HCT116 (cell line): ENCODE data around the gene MTHFD2L. TPM values are rescaled to one million over a fixed set of nuclear protein-coding genes. Genes with fewer than 3 reads are reported as not detected.
A peak's percentile ranks its signal among the peaks of the same experiment; 100 is the strongest.

Experiments used
- ATAC-seq: fragments of 200-7000 bp; cut with Tn5 transposase; 2 replicates; pipeline ENCODE4 v1.9.1; 2020; ENCODE audit warnings: mild to moderate bottlenecking, moderate library complexity
- BruUV-seq: library from RNA; stranded (reverse); fragments of 400-500 nt; replicated peaks from 2 replicates; lab custom pipeline; 2021; lab: Mats Ljungman, UMichigan
- CTCF ChIA-PET: fragments of 300-600 bp; sonication (Branson Sonifier 250); formaldehyde crosslinking; loops from one replicate; lab custom pipeline; 2021; ENCODE audit warnings: antibody characterized with exemption; lab: Charles Lee
- POLR2A ChIA-PET: fragments of 300-600, 350-600 bp; sonication (Branson Sonifier 250); formaldehyde crosslinking; loops from one replicate; lab custom pipeline; 2021; ENCODE audit warnings: antibody characterized with exemption; lab: Charles Lee
- RAD21 ChIA-PET, 2 experiments: fragments of 300-600 bp; sonication (Branson Sonifier 250); formaldehyde crosslinking; loops; one replicate each; lab custom pipeline; 2023; ENCODE audit warnings: low total read pairs in 2 of 2; ENCODE audit not compliant: uncharacterized antibody in 2 of 2, unreplicated experiment in 2 of 2, low non-redundant PET in 1 of 2; lab: Charles Lee
- DNase-seq: peaks from one replicate; pipeline ENCODE4 v3.0.0-alpha.2; 2010; ENCODE audit warnings: low read depth, low spot score
- H2AFZ ChIP-seq: fragments of 200-600 bp; shearing (Covaris generic), sonication (generic); 2 replicates; pipeline ENCODE4 v1.6.1; 2017; ENCODE audit warnings: low read depth, mixed run types, mixed read lengths, antibody characterized with exemption, low read length; ENCODE audit not compliant: poor library complexity, severe bottlenecking
- H3K27ac ChIP-seq: 2 replicates; pipeline ENCODE4 v1.5.1; 2012; ENCODE audit warnings: low read depth, low read length
- H3K27me3 ChIP-seq: fragments of 200-600 bp; sonication (generic); 2 replicates; pipeline ENCODE4 v1.6.1; 2016; ENCODE audit warnings: mixed run types, low read length, mixed read lengths; ENCODE audit not compliant: insufficient read depth
- H3K36me3 ChIP-seq, 2 experiments: fragments of 200-500 bp in 1 of 2; fragments of 200-600 bp in 1 of 2; sonication (Bioruptor generic) in 1 of 2; sonication (generic) in 1 of 2; 2 replicates each; pipeline versions ENCODE4 v1.5.1 to v1.6.1; 2014 to 2016; ENCODE audit warnings: low read length in 2 of 2, inconsistent platforms in 1 of 2, mixed read lengths in 1 of 2, mixed run types in 1 of 2; ENCODE audit not compliant: insufficient read depth in 2 of 2, control insufficient read depth in 1 of 2
- H3K4me1 ChIP-seq, 2 experiments: fragments of 200-600 bp in 1 of 2; sonication (generic) in 1 of 2; 2 replicates each; pipeline versions ENCODE4 v1.5.1 to v1.6.1; 2012 to 2017; ENCODE audit warnings: low read length in 2 of 2, inconsistent platforms in 1 of 2, mild to moderate bottlenecking in 1 of 2, mixed read lengths in 1 of 2, mixed run types in 1 of 2, moderate library complexity in 1 of 2; ENCODE audit not compliant: insufficient read depth in 2 of 2, control insufficient read depth in 1 of 2
- H3K4me2 ChIP-seq: fragments of 200-600 bp; sonication (generic); 2 replicates; pipeline ENCODE4 v1.6.1; 2017; ENCODE audit warnings: mixed run types, low read length, mixed read lengths
- H3K4me3 ChIP-seq, 2 experiments: fragments of 200-600 bp in 1 of 2; sonication (generic) in 1 of 2; replicated peaks in 1 of 2; 2 replicates each; pipeline ENCODE4 v1.5.1; 2011 to 2016; ENCODE audit warnings: low read length in 2 of 2, control low read depth in 1 of 2, low read depth in 1 of 2, mild to moderate bottlenecking in 1 of 2, mixed read lengths in 1 of 2, mixed run types in 1 of 2
- H3K79me2 ChIP-seq: fragments of 200-600 bp; sonication (generic); 2 replicates; pipeline ENCODE4 v1.6.1; 2017; ENCODE audit warnings: mild to moderate bottlenecking, mixed run types, low read length, moderate library complexity, mixed read lengths; ENCODE audit not compliant: insufficient read depth
- H3K9ac ChIP-seq: fragments of 200-600 bp; sonication (generic); 2 replicates; pipeline ENCODE4 v1.6.1; 2016; ENCODE audit warnings: low read length, mixed read lengths
- H3K9me2 ChIP-seq: fragments of 200-600 bp; sonication (generic), shearing (Covaris generic); 2 replicates; pipeline ENCODE4 v1.6.1; 2017; ENCODE audit warnings: mixed run types, mild to moderate bottlenecking, moderate library complexity; ENCODE audit not compliant: insufficient read depth
- H3K9me3 ChIP-seq, 2 experiments: fragments of 200-500 bp in 1 of 2; fragments of 200-600 bp in 1 of 2; sonication (Bioruptor generic) in 1 of 2; sonication (generic) in 1 of 2; 2 replicates each; pipeline ENCODE4 v1.6.1; 2014 to 2017; ENCODE audit warnings: low read length in 2 of 2, mixed read lengths in 2 of 2, inconsistent platforms in 1 of 2, low read depth in 1 of 2, mild to moderate bottlenecking in 1 of 2, mixed run types in 1 of 2, moderate library complexity in 1 of 2; ENCODE audit not compliant: control insufficient read depth in 1 of 2, insufficient read depth in 1 of 2
- H4K20me1 ChIP-seq: fragments of 200-600 bp; sonication (generic), shearing (Covaris generic); 2 replicates; pipeline ENCODE4 v1.6.1; 2017; ENCODE audit warnings: mixed run types, mild to moderate bottlenecking, moderate library complexity; ENCODE audit not compliant: insufficient read depth
- CBX3 ChIP-seq: IDR thresholded peaks from 2 replicates; pipeline ENCODE4 v1.6.1; 2012; ENCODE audit warnings: low read depth
- CEBPB ChIP-seq: IDR thresholded peaks from 2 replicates; pipeline ENCODE4 v1.6.1; 2012; ENCODE audit warnings: low read depth
- EGR1 ChIP-seq: IDR thresholded peaks from 2 replicates; pipeline ENCODE4 v1.6.1; 2012; ENCODE audit warnings: low read depth
- ELF1 ChIP-seq: IDR thresholded peaks from 2 replicates; pipeline ENCODE4 v1.6.1; 2012; ENCODE audit warnings: low read depth, borderline replicate concordance
- EZH2 ChIP-seq: fragments of 200-600 bp; sonication (generic); IDR thresholded peaks from 2 replicates; pipeline ENCODE4 v1.6.1; 2017; ENCODE audit warnings: antibody characterized with exemption, mixed run types
- FOSL1 ChIP-seq: IDR thresholded peaks from 2 replicates; pipeline ENCODE4 v1.6.1; 2012; ENCODE audit warnings: low read depth
- POLR2A ChIP-seq: IDR thresholded peaks from 2 replicates; pipeline ENCODE4 v1.7.0; 2011; ENCODE audit warnings: borderline replicate concordance; ENCODE audit not compliant: insufficient read depth, insufficient read length; ENCODE audit errors: extremely low read depth
- POLR2AphosphoS5 ChIP-seq: IDR thresholded peaks from 2 replicates; pipeline ENCODE4 v1.6.1; 2011; ENCODE audit warnings: mild to moderate bottlenecking, low read depth, low read length, moderate library complexity
- SP1 ChIP-seq: IDR thresholded peaks from 2 replicates; pipeline ENCODE4 v1.6.1; 2012; ENCODE audit warnings: low read depth
- SRF ChIP-seq: IDR thresholded peaks from 2 replicates; pipeline ENCODE4 v1.6.1; 2012; ENCODE audit warnings: low read depth
- TCF7L2 ChIP-seq: IDR thresholded peaks from 2 replicates; pipeline ENCODE4 v1.7.0; 2011; ENCODE audit warnings: borderline replicate concordance, inconsistent platforms; ENCODE audit not compliant: insufficient read depth, insufficient read length; ENCODE audit errors: extremely low read depth
- intact Hi-C: fragments of 100-400 bp; cut with micrococcal nuclease; formaldehyde crosslinking; loops from 2 replicates; pipeline ENCODE4 v1.10.0; 2022
- total RNA-seq: library from RNA; stranded (reverse); gene quantifications from one replicate; pipeline ENCODE4 v1.2.1, GENCODE V29; 2021; ENCODE audit not compliant: unreplicated experiment
- TF ChIP-seq, protein P1 (sequence below): IDR thresholded peaks from 2 replicates; pipeline ENCODE4 v1.6.1; 2012
- TF ChIP-seq, protein P2 (sequence below): IDR thresholded peaks from 2 replicates; pipeline ENCODE4 v1.6.1; 2012; ENCODE audit warnings: low read depth
- TF ChIP-seq, protein P3 (sequence below): IDR thresholded peaks from 2 replicates; pipeline ENCODE4 v1.6.1; 2011; ENCODE audit warnings: mild to moderate bottlenecking, low read length, moderate library complexity; ENCODE audit not compliant: insufficient replicate concordance; ENCODE audit errors: extremely low read depth

The MTHFD2L gene
- total RNA-seq, 1 experiment from 2014 or later = 15.0 TPM

DNA sequence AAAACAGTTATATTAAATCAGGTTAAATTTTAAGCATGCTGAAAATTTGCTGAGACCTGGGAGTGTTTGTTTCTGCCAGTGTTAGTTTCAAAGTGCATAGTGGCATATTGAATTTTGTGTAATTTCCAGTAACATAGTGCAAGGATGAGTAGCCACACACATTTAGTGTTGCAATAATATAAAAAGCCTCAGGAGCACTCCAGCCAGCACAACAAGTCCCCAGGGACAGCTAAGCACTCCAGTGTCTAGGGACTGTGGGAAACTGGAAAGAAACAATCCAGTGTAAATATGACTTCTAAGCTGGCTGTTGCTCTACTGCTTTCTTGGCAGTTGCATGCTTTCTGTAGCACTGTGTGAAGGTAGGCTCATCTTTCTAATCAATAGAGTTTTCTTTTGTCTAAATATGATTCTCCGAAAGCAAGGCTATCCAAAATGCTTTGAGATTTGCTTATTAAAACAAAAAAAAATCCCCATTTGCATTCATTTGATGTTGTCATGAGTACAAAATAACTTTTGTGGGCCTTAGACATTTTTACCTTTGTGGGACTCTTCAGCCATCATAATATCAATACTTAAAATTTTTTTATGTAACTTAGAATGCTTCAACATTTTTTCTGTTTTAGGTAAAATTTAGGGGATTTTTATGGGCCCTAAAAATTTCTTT lies 34.7 kb upstream of the MTHFD2L start:
- BruUV-seq = no TSS peak
- no peaks in the 10 kb centered on the region for H3K9me2 ChIP-seq
- intact Hi-C loops = loop anchor here (2.0 kb wide), 1 partner anchor 24 kb away; no protein-coding TSS in a partner anchor
- no peak overlapping the region for H3K9ac ChIP-seq
- H3K9me3 ChIP-seq = no peaks in the 10 kb centered on the region
- ChIA-PET CTCF (no interaction called here), POLR2A (no interaction called here), RAD21 (no interaction called here)
- no peak for TF ChIP-seq CEBPB
- TF ChIP-seq, protein P1, sequence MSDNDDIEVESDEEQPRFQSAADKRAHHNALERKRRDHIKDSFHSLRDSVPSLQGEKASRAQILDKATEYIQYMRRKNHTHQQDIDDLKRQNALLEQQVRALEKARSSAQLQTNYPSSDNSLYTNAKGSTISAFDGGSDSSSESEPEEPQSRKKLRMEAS = no peak
- TF ChIP-seq TCF7L2 = no peak
- no peak for TF ChIP-seq ELF1
- no peak for TF ChIP-seq SP1
- TF ChIP-seq EZH2 = no peak
- no peak for TF ChIP-seq POLR2AphosphoS5
- H3K4me3 ChIP-seq = no peak overlapping the region
- H3K27ac ChIP-seq = no peak overlapping the region
- no peaks in the 10 kb centered on the region for H3K27me3 ChIP-seq
- ATAC-seq (no peak), DNase-seq (no peak)
- H3K4me2 ChIP-seq = no peak overlapping the region
- no peaks in the 10 kb centered on the region for H3K36me3 ChIP-seq
- no peaks in the 10 kb centered on the region for H3K79me2 ChIP-seq
- no peaks in the 10 kb centered on the region for H4K20me1 ChIP-seq
- no peaks in the 10 kb centered on the region for H3K4me1 ChIP-seq
- peak overlapping the region; percentile 27 for H2AFZ ChIP-seq

DNA sequence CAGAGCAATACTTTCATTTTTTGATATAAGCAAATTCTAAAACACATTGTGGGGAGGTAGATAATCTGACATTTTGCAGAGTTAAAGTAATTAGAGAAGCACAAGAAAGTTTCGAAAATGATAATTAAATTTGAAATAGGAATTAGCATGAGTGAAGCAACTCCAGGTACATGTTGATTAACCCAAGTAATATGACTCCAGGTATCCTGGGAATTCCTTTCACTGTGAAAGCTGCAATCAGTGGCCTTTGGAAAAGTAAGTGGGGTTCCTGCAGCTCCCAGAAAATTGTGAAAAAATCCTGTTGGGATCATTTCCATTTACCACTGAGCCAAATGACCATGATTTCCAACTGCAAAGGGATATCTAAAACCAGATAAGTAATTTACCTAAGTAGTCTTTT lies 32.9 kb upstream of the MTHFD2L start:
- Histone ChIP-seq H3K9me2 (no peaks in the 10 kb centered on the region), H3K36me3 (no peaks in the 10 kb centered on the region), H3K4me1 (no peaks in the 10 kb centered on the region), H3K27ac (no peak overlapping the region), H3K79me2 (no peaks in the 10 kb centered on the region), H2AFZ (peak overlapping the region; percentile 37), H3K27me3 (no peaks in the 10 kb centered on the region), H4K20me1 (no peaks in the 10 kb centered on the region), H3K4me2 (no peak overlapping the region), H3K9me3 (no peaks in the 10 kb centered on the region), H3K9ac (no peak overlapping the region), H3K4me3 (no peak overlapping the region)
- intact Hi-C loops = no loop called here
- no peak for DNase-seq
- no TSS peak for BruUV-seq
- no peak for ATAC-seq
- POLR2A ChIA-PET = no interaction called here
- CTCF ChIA-PET = interaction anchor here (1.3 kb wide), 1 partner anchor 9 kb away, joined by 4 read pairs; no protein-coding TSS in a partner anchor
- RAD21 ChIA-PET = no interaction called here
- TF ChIP-seq POLR2A = no peak
- TF ChIP-seq POLR2AphosphoS5 = no peak
- no peak for TF ChIP-seq SRF
- no peak for TF ChIP-seq EGR1
- no peak for TF ChIP-seq CEBPB
- TF ChIP-seq, protein P2, sequence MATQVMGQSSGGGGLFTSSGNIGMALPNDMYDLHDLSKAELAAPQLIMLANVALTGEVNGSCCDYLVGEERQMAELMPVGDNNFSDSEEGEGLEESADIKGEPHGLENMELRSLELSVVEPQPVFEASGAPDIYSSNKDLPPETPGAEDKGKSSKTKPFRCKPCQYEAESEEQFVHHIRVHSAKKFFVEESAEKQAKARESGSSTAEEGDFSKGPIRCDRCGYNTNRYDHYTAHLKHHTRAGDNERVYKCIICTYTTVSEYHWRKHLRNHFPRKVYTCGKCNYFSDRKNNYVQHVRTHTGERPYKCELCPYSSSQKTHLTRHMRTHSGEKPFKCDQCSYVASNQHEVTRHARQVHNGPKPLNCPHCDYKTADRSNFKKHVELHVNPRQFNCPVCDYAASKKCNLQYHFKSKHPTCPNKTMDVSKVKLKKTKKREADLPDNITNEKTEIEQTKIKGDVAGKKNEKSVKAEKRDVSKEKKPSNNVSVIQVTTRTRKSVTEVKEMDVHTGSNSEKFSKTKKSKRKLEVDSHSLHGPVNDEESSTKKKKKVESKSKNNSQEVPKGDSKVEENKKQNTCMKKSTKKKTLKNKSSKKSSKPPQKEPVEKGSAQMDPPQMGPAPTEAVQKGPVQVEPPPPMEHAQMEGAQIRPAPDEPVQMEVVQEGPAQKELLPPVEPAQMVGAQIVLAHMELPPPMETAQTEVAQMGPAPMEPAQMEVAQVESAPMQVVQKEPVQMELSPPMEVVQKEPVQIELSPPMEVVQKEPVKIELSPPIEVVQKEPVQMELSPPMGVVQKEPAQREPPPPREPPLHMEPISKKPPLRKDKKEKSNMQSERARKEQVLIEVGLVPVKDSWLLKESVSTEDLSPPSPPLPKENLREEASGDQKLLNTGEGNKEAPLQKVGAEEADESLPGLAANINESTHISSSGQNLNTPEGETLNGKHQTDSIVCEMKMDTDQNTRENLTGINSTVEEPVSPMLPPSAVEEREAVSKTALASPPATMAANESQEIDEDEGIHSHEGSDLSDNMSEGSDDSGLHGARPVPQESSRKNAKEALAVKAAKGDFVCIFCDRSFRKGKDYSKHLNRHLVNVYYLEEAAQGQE = no peak
- no peak for TF ChIP-seq FOSL1
- TF ChIP-seq CBX3 = no peak
- TF ChIP-seq, protein P3, sequence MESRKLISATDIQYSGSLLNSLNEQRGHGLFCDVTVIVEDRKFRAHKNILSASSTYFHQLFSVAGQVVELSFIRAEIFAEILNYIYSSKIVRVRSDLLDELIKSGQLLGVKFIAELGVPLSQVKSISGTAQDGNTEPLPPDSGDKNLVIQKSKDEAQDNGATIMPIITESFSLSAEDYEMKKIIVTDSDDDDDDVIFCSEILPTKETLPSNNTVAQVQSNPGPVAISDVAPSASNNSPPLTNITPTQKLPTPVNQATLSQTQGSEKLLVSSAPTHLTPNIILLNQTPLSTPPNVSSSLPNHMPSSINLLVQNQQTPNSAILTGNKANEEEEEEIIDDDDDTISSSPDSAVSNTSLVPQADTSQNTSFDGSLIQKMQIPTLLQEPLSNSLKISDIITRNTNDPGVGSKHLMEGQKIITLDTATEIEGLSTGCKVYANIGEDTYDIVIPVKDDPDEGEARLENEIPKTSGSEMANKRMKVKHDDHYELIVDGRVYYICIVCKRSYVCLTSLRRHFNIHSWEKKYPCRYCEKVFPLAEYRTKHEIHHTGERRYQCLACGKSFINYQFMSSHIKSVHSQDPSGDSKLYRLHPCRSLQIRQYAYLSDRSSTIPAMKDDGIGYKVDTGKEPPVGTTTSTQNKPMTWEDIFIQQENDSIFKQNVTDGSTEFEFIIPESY = no peak
